GM12878 (cell line): Measurements from ENCODE around the gene CRNKL1. TPM values are rescaled to one million over a fixed set of nuclear protein-coding genes. Genes with fewer than 3 reads are reported as not detected.

Experiments
- ATAC-seq: fragments of 200-7000 bp; cut with Tn5 transposase; 3 replicates; pipeline ENCODE4 v1.9.1; 2020; ENCODE audit warnings: mild to moderate bottlenecking, moderate library complexity
- Bru-seq: library from RNA; stranded (reverse); fragments of 400-500 nt; gene quantifications from one replicate; lab custom pipeline; 2021; lab: Mats Ljungman, UMichigan
- BruChase-seq, 2 experiments: library from RNA; stranded (reverse); fragments of 400-500 nt; gene quantifications; one replicate each; lab custom pipeline; 2021; lab: Mats Ljungman, UMichigan
- BruUV-seq: library from RNA; stranded (reverse); fragments of 400-500 nt; replicated peaks from 2 replicates; lab custom pipeline; 2021; lab: Mats Ljungman, UMichigan
- CTCF ChIA-PET: fragments of 300-600 bp; sonication (Branson Sonifier 250); formaldehyde crosslinking; extraction: SDS; loops from one replicate; lab custom pipeline; 2021; ENCODE audit warnings: inconsistent platforms; lab: Yijun Ruan, JAX
- POLR2A ChIA-PET: fragments of 350-600 bp; formaldehyde crosslinking; extraction: SDS; loops from one replicate; lab custom pipeline; 2021; ENCODE audit warnings: inconsistent platforms; lab: Charles Lee
- RAD21 ChIA-PET: fragments of 300-600 bp; sonication (Branson Sonifier 250); formaldehyde crosslinking; loops from one replicate; lab custom pipeline; 2023; ENCODE audit warnings: antibody characterized with exemption; ENCODE audit not compliant: unreplicated experiment; lab: Charles Lee
- SMC1A ChIA-PET: fragments of 300-600 bp; sonication (Branson Sonifier 250); formaldehyde crosslinking; loops from one replicate; lab custom pipeline; 2023; ENCODE audit not compliant: unreplicated experiment, uncharacterized antibody; lab: Charles Lee
- DNase-seq: peaks from one replicate; pipeline ENCODE4 v3.0.0-alpha.2; 2011; ENCODE audit warnings: low read depth, low spot score
- FAIRE-seq: peaks from 3 replicates; lab custom pipeline; 2011; peaks lifted over from hg19 to GRCh38; lab: Jason Lieb, UNC
- H2AFZ ChIP-seq: 2 replicates; pipeline ENCODE4 v1.6.0; 2011; ENCODE audit warnings: low read depth, low read length, control low read depth; ENCODE audit not compliant: control insufficient read depth
- H3K27ac ChIP-seq: 2 replicates; pipeline ENCODE4 v1.5.1; 2011; ENCODE audit warnings: control low read depth; ENCODE audit not compliant: control insufficient read depth, insufficient read depth
- H3K27me3 ChIP-seq, 2 experiments: replicated peaks in 1 of 2; 2 replicates each; pipeline versions ENCODE4 v1.6.0 to v1.6.1; 2011; ENCODE audit warnings: low read length in 1 of 2; ENCODE audit not compliant: control insufficient read depth in 2 of 2, insufficient read depth in 2 of 2
- H3K36me3 ChIP-seq, 2 experiments: 2 replicates each; pipeline ENCODE4 v1.5.1; 2011; ENCODE audit warnings: low read length in 1 of 2; ENCODE audit not compliant: control insufficient read depth in 2 of 2, insufficient read depth in 2 of 2
- H3K4me1 ChIP-seq: 2 replicates; pipeline ENCODE4 v1.6.1; 2011; ENCODE audit warnings: mild to moderate bottlenecking, low read length, moderate library complexity, mixed read lengths; ENCODE audit not compliant: control insufficient read depth, insufficient read depth
- H3K4me2 ChIP-seq: 2 replicates; pipeline ENCODE4 v1.6.0; 2011; ENCODE audit warnings: control low read depth; ENCODE audit not compliant: control insufficient read depth, insufficient read depth
- H3K4me3 ChIP-seq: fragments of 200-600 bp; sonication (generic); 2 replicates; pipeline ENCODE4 v1.5.1; 2016
- H3K79me2 ChIP-seq: 2 replicates; pipeline ENCODE4 v1.6.0; 2011; ENCODE audit warnings: low read length; ENCODE audit not compliant: control insufficient read depth, insufficient read depth
- H3K9ac ChIP-seq: 2 replicates; pipeline ENCODE4 v1.8.0; 2011; ENCODE audit warnings: low read length, control low read depth, mixed read lengths; ENCODE audit not compliant: control insufficient read depth, insufficient read depth
- H3K9me3 ChIP-seq: replicated peaks from 3 replicates; pipeline ENCODE4 v1.5.1; 2011; ENCODE audit warnings: mild to moderate bottlenecking, low read length; ENCODE audit not compliant: control insufficient read depth, insufficient read depth
- H4K20me1 ChIP-seq: 2 replicates; pipeline ENCODE4 v1.6.0; 2011; ENCODE audit not compliant: control insufficient read depth, insufficient read depth
- FOS ChIP-seq: IDR thresholded peaks from 3 replicates; pipeline ENCODE4 v1.6.1; 2011; ENCODE audit warnings: borderline replicate concordance; ENCODE audit not compliant: insufficient read length; ENCODE audit errors: extremely low read depth
- IKZF1 ChIP-seq: fragments of 450-650 bp; conservative IDR thresholded peaks from 2 replicates; pipeline ENCODE4 v1.6.1; 2017; ENCODE audit warnings: antibody characterized with exemption, mild to moderate bottlenecking
- KDM1A ChIP-seq: fragments of 200-600 bp; sonication (generic); IDR thresholded peaks from 2 replicates; pipeline ENCODE4 v1.6.1; 2016; ENCODE audit warnings: borderline replicate concordance
- POLR2AphosphoS2 ChIP-seq: IDR thresholded peaks from 2 replicates; pipeline ENCODE4 v1.6.1; 2011; ENCODE audit warnings: low read depth, mild to moderate bottlenecking, low read length, improper control_type of control experiment, moderate library complexity
- TARDBP ChIP-seq: IDR thresholded peaks from 2 replicates; pipeline ENCODE4 v1.6.1; 2016; ENCODE audit warnings: borderline replicate concordance
- WGBS: methylation state at CpG from one replicate; pipeline ENCODE4 v1.1.6; 2016; ENCODE audit warnings: low lambda C conversion rate; ENCODE audit not compliant: insufficient replicate concordance, insufficient coverage; ENCODE audit errors: missing lambda C conversion rate; 5-methylcytosine and 5-hydroxymethylcytosine counted together
- in situ Hi-C: fragments of 300-500 bp; cut with MboI; formaldehyde crosslinking; loops from 9 replicates; pipeline ENCODE4 v1.14.3; 2018; ENCODE audit warnings: mixed read lengths
- intact Hi-C: fragments of 100-400 bp; cut with micrococcal nuclease; formaldehyde crosslinking; loops from one replicate; pipeline ENCODE4 v1.14.2; 2022; ENCODE audit not compliant: unreplicated experiment
- long read RNA-seq, 2 experiments: library from polyadenylated mRNA; unstranded; transcript quantifications; one replicate each; pipeline ENCODE4 v2.0.0, GENCODE V29; 2019 to 2020
- polyA minus RNA-seq, 3 experiments: library from RNA; depleted of rRNA, polyadenylated mRNA; stranded (reverse); fragments of >200 nt; gene quantifications; 2 replicates each; pipeline ENCODE4 v1.2.3, GENCODE V29; 2011
- polyA plus RNA-seq, 11 experiments: library from polyadenylated mRNA; depleted of rRNA in 4 of 11; unstranded in 6 of 11; stranded (reverse) in 5 of 11; fragments of >200 nt; fragmentation: Nextera tagmentation in 4 of 11; fragmentation: Illumina TruSeq in 1 of 11; extraction: Ambion mirVana in 4 of 11; extraction: Trizol in 1 of 11; gene quantifications; 1 replicate in 1 of 11; 2 replicates in 10 of 11; pipeline versions ENCODE4 v1.2.1 to v1.2.3, GENCODE V29; 2011 to 2016; ENCODE audit warnings: inconsistent platforms in 2 of 11, missing spikeins in 2 of 11, low read depth in 1 of 11
- total RNA-seq, 4 experiments: library from RNA; depleted of rRNA in 3 of 4; stranded (reverse); fragments of >200 nt in 3 of 4; fragmentation: Illumina TruSeq in 1 of 4; extraction: Trizol in 1 of 4; gene quantifications; 2 replicates each; pipeline versions ENCODE4 v1.2.1 to v1.2.3, GENCODE V29; 2013 to 2021
- TF ChIP-seq, protein P1 (sequence below): fragments of 450-650 bp; IDR thresholded peaks from 2 replicates; pipeline ENCODE4 v1.6.1; 2014; ENCODE audit warnings: mild to moderate bottlenecking
- TF ChIP-seq, protein P2 (sequence below): fragments of 450-650 bp; IDR thresholded peaks from 2 replicates; pipeline ENCODE4 v1.6.1; 2018; ENCODE audit warnings: borderline replicate concordance, mild to moderate bottlenecking; ENCODE audit not compliant: partially characterized antibody
- TF ChIP-seq, protein P3 (sequence below): fragments of 150-350 bp; IDR thresholded peaks from 2 replicates; pipeline ENCODE4 v1.6.1; 2014; ENCODE audit warnings: mild to moderate bottlenecking, low read depth, low read length
- TF ChIP-seq, protein P4 (sequence below): IDR thresholded peaks from 2 replicates; pipeline ENCODE4 v1.6.1; 2012; ENCODE audit warnings: low read length, inconsistent platforms

The CRNKL1 gene
- total RNA-seq (2013; cell fraction: nucleolus; rRNA removed), result 17.4 and 17.6 TPM in 2 replicates
- total RNA-seq (2014; rRNA removed) (16.5 and 20.2 TPM in 2 replicates), total RNA-seq (2014; rRNA removed; fragmentation: Illumina TruSeq; extraction: Trizol) (21.3 and 21.8 TPM in 2 replicates), total RNA-seq (2021) (14.3 and 15.1 TPM in 2 replicates), polyA plus RNA-seq (2011; rRNA removed) (15.4 and 23.4 TPM in 2 replicates), polyA plus RNA-seq (2014; fragmentation: Illumina TruSeq; extraction: Trizol) (18.1 and 18.5 TPM in 2 replicates), polyA plus RNA-seq (2014; fragmentation: Nextera tagmentation; extraction: Ambion mirVana) (10 to 100 TPM in 1 of 2 experiments, 1 to 10 TPM in 1; 9.5 to 18.6 TPM), polyA plus RNA-seq (2014; rRNA removed) (10.8 and 11.5 TPM in 2 replicates), polyA plus RNA-seq (2016; fragmentation: Nextera tagmentation; extraction: Ambion mirVana) (10 to 100 TPM; 25.8 to 28.4 TPM), polyA minus RNA-seq (2011; rRNA and poly(A)+ RNA removed) (12.9 and 14.0 TPM in 2 replicates), Bru-seq, nascent RNA (percentile 87 among the genes with signal in this experiment), BruChase-seq, experiment 1, labeled RNA remaining after a 6-hour chase (percentile 77 among the genes with signal in this experiment), BruChase-seq, experiment 2, labeled RNA remaining after a 2-hour chase (percentile 86 among the genes with signal in this experiment)
- polyA plus RNA-seq (2011; ENCODE audit: low read depth), result 6.5 TPM
- polyA plus RNA-seq (2011; cell fraction: cytosol; rRNA removed), result 7.4 TPM in 2 replicates
- 8.7 and 12.1 TPM in 2 replicates for polyA plus RNA-seq (2011; cell fraction: nucleus; rRNA removed)
- 8.8 and 11.4 TPM in 2 replicates for polyA plus RNA-seq (2012)
- polyA minus RNA-seq (2011; cell fraction: cytosol; rRNA and poly(A)+ RNA removed), result 4.8 and 7.1 TPM in 2 replicates
- polyA minus RNA-seq (2011; cell fraction: nucleus; rRNA and poly(A)+ RNA removed), result 7.6 and 11.9 TPM in 2 replicates
- long read RNA-seq, experiment 1, full-length matches to known transcripts, result 43 of 53 reads
- long read RNA-seq, experiment 1, partial matches to known transcripts, result 8 of 53 reads
- long read RNA-seq, experiment 1, other reads (novel, unspliced or antisense), result 2 of 53 reads
- long read RNA-seq, experiment 2, full-length matches to known transcripts, result 202 of 236 reads
- long read RNA-seq, experiment 2, partial matches to known transcripts, result 31 of 236 reads
- long read RNA-seq, experiment 2, other reads (novel, unspliced or antisense), result 3 of 236 reads

DNA sequence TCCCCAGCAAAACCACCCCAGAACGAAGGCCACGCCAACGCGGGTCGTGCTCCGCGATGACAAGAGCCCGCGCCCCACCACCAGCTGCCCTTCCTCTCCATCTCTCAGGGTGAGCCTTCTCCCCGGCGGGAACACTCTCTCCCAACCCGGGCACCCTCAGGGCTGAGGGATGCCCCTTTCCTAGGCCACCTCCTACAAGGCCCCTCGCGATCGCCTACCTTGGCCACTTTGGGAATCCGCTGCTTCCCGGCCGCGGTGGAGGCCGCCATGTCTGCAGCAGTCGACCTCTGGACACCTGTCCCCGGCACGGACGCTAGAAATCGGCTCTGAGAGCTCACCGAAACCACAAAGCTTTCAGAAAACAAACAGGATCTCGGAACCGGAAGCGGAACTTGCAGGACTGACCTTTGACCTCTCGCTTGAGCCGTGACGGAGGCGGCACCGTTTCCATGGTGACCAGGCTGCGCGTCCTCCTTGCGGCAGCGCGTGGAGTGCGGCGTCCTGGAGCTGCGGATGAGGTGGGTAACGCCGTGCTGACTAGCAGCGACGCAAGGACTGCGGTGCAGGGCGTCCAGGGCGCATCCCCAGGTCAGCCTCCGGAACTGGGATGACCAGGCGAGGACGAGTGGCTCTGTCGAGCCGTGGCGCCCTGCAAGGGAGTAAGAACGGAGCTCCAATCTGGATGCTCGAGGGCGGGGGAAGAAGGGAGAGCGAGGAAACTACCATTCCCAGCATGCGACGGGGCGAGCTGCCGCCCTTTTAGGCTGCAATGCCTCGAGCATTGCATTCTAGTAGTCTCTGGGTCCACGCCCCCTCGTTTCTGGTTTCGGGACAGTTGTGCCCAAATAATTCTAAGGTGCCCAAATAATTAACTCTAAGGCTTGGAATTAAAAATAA is at the start of gene CRNKL1, which contains the start of gene CFAP61:
TSS of gene CRNKL1 (minus strand) at position 393 of the 897 bp plus-strand sequence. CDS start at position 269, 124 bp downstream.
TSS of gene CFAP61 (plus strand) at position 459 of the 897 bp plus-strand sequence. CDS start 4,122 bp downstream, outside the sequence.
- peaks cover 13% of the 10 kb centered on the region for H3K79me2 ChIP-seq
- ChIA-PET POLR2A (interaction anchor here (0.6 to 1.3 kb wide), 5 partner anchors 32 to 661 kb away, joined by 3 to 5 read pairs (median 3); partner anchors contain the start of gene NAA20), CTCF (interaction anchor here (0.6 to 3.3 kb wide), 16 partner anchors 19 to 1251 kb away, joined by 3 to 14 read pairs (median 4); partner anchors contain the start of genes NAA20 and XRN2), RAD21 (interaction anchor here (0.9 to 2.4 kb wide), 7 partner anchors 20 to 551 kb away, joined by 3 to 14 read pairs (median 5); partner anchors contain the start of gene NAA20), SMC1A (interaction anchor here (0.6 to 2.6 kb wide), 13 partner anchors 7 to 496 kb away, joined by 3 to 16 read pairs (median 4); partner anchors contain the start of gene NAA20)
- H3K4me3 ChIP-seq, result peak within 1 kb of the TSS; percentile 83
- intact Hi-C loops (loop anchor here (1.0 kb wide), 1 partner anchor 35 kb away; the partner anchor contains the start of gene NAA20), in situ Hi-C loops (no loop called here)
- peak; percentile 96 for DNase-seq
- no peaks in the 10 kb centered on the region for H4K20me1 ChIP-seq
- no peaks in the 10 kb centered on the region for H3K27me3 ChIP-seq
- ATAC-seq, result peak; percentile 95
- no peaks in the 10 kb centered on the region for H3K9me3 ChIP-seq
- no TSS peak for BruUV-seq
- peak within 1 kb of the TSS; percentile 87 for H3K27ac ChIP-seq
- peak; percentile 100 for FAIRE-seq
- H3K4me2 ChIP-seq, result peak within 1 kb of the TSS; percentile 85
- no peaks in the 10 kb centered on the region for H3K4me1 ChIP-seq
- H2AFZ ChIP-seq, result peak within 1 kb of the TSS; percentile 98
- H3K9ac ChIP-seq, result peak within 1 kb of the TSS; percentile 87
- under 1% methylated on average over 67 of the region's 67 CpGs for WGBS
- peaks cover 0 to 8% of the 10 kb centered on the region in 2 experiments; a peak in 2 of 4 replicates for H3K36me3 ChIP-seq
- TF ChIP-seq, protein P1, sequence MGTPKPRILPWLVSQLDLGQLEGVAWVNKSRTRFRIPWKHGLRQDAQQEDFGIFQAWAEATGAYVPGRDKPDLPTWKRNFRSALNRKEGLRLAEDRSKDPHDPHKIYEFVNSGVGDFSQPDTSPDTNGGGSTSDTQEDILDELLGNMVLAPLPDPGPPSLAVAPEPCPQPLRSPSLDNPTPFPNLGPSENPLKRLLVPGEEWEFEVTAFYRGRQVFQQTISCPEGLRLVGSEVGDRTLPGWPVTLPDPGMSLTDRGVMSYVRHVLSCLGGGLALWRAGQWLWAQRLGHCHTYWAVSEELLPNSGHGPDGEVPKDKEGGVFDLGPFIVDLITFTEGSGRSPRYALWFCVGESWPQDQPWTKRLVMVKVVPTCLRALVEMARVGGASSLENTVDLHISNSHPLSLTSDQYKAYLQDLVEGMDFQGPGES, result no peak
- TF ChIP-seq, protein P2, sequence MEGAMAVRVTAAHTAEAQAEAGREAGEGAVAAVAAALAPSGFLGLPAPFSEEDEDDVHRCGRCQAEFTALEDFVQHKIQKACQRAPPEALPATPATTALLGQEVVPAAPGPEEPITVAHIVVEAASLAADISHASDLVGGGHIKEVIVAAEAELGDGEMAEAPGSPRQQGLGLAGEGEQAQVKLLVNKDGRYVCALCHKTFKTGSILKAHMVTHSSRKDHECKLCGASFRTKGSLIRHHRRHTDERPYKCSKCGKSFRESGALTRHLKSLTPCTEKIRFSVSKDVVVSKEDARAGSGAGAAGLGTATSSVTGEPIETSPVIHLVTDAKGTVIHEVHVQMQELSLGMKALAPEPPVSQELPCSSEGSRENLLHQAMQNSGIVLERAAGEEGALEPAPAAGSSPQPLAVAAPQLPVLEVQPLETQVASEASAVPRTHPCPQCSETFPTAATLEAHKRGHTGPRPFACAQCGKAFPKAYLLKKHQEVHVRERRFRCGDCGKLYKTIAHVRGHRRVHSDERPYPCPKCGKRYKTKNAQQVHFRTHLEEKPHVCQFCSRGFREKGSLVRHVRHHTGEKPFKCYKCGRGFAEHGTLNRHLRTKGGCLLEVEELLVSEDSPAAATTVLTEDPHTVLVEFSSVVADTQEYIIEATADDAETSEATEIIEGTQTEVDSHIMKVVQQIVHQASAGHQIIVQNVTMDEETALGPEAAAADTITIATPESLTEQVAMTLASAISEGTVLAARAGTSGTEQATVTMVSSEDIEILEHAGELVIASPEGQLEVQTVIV, result peak; percentile 84
- peak; percentile 75; the same call in 1 of the 2 replicates for TF ChIP-seq POLR2AphosphoS2
- TF ChIP-seq, protein P3, sequence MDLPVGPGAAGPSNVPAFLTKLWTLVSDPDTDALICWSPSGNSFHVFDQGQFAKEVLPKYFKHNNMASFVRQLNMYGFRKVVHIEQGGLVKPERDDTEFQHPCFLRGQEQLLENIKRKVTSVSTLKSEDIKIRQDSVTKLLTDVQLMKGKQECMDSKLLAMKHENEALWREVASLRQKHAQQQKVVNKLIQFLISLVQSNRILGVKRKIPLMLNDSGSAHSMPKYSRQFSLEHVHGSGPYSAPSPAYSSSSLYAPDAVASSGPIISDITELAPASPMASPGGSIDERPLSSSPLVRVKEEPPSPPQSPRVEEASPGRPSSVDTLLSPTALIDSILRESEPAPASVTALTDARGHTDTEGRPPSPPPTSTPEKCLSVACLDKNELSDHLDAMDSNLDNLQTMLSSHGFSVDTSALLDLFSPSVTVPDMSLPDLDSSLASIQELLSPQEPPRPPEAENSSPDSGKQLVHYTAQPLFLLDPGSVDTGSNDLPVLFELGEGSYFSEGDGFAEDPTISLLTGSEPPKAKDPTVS, result no peak
- TF ChIP-seq IKZF1, result peak; percentile 91
- TF ChIP-seq FOS, result no peak
- TF ChIP-seq, protein P4, sequence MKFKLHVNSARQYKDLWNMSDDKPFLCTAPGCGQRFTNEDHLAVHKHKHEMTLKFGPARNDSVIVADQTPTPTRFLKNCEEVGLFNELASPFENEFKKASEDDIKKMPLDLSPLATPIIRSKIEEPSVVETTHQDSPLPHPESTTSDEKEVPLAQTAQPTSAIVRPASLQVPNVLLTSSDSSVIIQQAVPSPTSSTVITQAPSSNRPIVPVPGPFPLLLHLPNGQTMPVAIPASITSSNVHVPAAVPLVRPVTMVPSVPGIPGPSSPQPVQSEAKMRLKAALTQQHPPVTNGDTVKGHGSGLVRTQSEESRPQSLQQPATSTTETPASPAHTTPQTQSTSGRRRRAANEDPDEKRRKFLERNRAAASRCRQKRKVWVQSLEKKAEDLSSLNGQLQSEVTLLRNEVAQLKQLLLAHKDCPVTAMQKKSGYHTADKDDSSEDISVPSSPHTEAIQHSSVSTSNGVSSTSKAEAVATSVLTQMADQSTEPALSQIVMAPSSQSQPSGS, result no peak
- no peak for TF ChIP-seq KDM1A
- TF ChIP-seq TARDBP, result no peak
